RWPE1 (cell line): ENCODE results near the gene DMD.

Experiments
- CTCF ChIA-PET: fragments of 350-600 bp; sonication (Branson Sonifier 250); formaldehyde crosslinking; extraction: SDS; loops from one replicate; lab custom pipeline; 2021; lab: Yijun Ruan, JAX
- POLR2A ChIA-PET: fragments of 400-600 bp; formaldehyde crosslinking; extraction: SDS; loops from one replicate; lab custom pipeline; 2020; ENCODE audit warnings: antibody characterized with exemption; ENCODE audit not compliant: low non-redundant PET; lab: Yijun Ruan, JAX
- DNase-seq: peaks from one replicate; pipeline ENCODE4 v3.0.0; 2012; ENCODE audit warnings: low spot score
- H3K27ac ChIP-seq: fragments of 450-650 bp; 2 replicates; pipeline ENCODE4 v1.5.1; 2017
- CTCF ChIP-seq: fragments of 450-650 bp; conservative IDR thresholded peaks from 2 replicates; pipeline ENCODE4 v1.5.1; 2017; ENCODE audit warnings: low read depth, mild to moderate bottlenecking

Gene DMD

DNA sequence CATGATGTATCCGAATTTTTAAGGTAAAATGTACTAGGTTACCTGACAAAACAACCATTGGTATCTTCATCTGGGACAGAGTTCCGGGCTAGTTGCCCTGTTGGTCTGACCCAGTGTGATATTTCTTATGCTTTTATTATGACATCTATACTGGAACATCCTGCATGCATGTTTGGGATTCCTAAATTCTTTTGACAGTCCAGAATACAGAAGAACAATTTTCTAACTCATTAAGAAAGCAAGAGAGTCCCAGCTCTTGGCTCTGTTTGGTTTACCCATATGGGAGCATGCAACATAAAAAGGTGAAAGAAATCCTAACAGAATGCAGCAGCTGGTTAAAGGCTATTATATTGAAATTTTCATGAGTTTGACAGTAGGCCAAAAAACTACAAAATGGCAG lies 1891.8 kb downstream of the DMD start:
- POLR2A ChIA-PET, result no interaction called here
- no peak overlapping the region for H3K27ac ChIP-seq
- no peak for DNase-seq
- TF ChIP-seq CTCF, result no peak
- CTCF ChIA-PET, result no interaction called here

DNA sequence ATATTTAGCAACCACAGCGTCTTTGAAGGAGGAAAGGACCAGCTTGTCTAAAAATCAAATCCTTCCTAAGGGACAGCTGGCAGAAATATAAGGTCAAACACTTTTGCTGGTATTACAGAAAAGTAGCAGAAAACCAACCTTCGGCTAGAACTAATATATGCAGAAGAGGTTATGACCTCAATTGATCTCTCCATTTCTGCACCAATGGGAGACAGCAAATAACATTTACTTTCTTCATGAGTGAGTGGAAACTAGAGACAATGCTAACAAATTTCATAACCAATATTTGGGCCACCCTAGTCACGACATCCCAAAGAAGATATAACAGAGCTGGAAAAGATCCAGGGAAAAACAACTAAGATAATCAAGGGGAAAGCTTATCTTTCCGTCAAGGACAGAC lies 1892.5 kb downstream of the DMD start:
- POLR2A ChIA-PET, result no interaction called here
- CTCF ChIA-PET, result no interaction called here
- no peak for DNase-seq
- no peak for TF ChIP-seq CTCF
- H3K27ac ChIP-seq, result no peak overlapping the region

DNA sequence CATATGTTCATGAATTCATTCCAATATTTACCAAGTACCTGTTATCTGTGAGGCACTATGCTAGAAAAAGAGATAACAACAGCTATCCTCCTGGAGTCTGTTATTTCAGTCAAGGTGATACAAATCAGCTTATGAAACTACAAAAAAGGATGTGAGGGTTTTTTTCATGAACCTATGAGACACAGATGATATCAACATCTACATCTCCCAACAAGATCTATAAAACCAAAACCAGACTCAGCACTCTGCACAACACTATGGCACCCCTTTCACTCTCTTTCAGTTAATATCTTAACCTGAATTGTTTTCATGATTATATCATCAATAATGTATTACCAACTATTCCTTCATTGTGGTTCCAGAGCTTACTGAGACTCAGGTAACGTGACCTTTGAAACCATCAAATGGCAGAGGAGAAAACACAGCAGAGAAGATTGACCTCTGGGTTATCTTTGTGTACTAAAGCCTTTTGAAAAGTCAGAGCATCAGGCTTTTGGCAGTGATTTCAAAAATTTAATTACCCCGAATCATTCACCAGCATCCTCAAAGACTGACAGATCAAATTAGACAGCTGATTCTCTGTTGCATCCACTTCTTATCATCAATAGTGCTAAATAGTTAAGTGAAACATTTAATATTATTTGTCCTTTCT lies 1894.9 kb downstream of the DMD start:
- DNase-seq, result no peak
- ChIA-PET CTCF (interaction anchor here (0.6 to 1.1 kb wide), 3 partner anchors 39 to 148 kb away, joined by 3 to 4 read pairs (median 3); no protein-coding TSS in a partner anchor), POLR2A (no interaction called here)
- TF ChIP-seq CTCF, result no peak
- H3K27ac ChIP-seq, result no peak overlapping the region

DNA sequence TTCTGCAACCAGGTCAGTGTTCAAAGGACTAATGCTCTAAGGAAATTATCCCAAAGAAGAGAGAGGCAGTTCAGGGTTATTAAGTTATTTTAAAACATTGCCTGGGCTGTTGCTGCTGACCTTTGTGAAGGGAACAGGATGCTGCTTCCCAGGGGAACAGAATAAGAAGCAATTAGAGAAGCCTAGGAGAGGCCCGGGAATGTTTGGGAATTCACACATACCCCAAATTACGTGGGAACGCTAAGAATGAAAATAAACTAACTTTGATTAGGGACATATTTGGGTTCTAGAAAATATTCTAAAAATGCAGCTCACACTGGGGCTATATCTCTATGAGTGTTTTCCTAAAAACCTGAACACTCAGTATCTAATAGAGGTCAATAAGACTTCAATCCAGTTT lies 1896.4 kb downstream of the DMD start:
- no peak for DNase-seq
- POLR2A ChIA-PET, result no interaction called here
- TF ChIP-seq CTCF, result no peak
- CTCF ChIA-PET, result no interaction called here
- H3K27ac ChIP-seq, result no peak overlapping the region

DNA sequence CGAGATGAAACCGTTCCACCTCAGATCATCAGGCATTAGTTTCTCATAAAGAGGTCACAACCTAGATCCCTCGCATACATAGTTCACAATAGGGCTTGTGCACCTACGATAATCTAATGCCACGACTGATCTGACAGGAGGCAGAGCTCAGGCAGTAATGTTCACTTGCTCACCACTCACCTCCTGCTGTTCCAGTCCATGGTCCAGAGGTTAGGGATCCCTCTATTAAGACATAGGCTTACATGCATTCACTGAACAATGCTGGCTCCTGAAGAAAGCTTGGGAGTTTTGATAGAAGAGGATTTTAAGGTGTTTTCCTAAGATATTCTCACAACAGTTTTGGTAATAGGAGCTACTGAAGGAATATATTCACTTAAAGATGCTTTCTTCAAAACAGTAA lies 1903.4 kb downstream of the DMD start:
- ChIA-PET CTCF (no interaction called here), POLR2A (no interaction called here)
- TF ChIP-seq CTCF, result no peak
- no peak overlapping the region for H3K27ac ChIP-seq
- DNase-seq, result no peak

DNA sequence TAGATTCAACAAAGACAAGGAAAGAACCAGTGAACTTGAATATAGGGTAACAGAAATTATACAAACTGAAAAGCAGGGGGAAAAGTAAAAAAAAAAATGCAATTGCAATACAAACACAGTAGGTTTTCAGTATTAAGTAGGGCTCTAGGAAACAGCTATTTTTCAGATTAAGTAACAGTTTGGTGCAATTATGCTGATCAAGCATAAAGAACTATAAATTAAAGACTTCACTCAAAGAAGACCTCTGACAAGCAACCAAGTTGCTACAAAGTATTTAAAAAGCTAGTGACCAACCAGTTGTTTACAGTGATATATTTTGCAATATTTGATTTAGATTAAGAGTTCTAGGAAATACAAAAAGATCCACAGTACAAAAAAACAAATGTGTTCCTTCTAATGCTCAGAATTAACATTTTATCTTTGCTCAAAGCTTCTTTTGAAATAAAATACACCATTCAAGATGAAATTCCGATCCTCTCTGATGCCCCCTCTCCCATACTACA lies 1908.7 kb downstream of the DMD start:
- H3K27ac ChIP-seq, result no peak overlapping the region
- ChIA-PET CTCF (interaction anchor here (0.6 kb wide), 1 partner anchor 340 kb away, joined by 5 read pairs; no protein-coding TSS in a partner anchor), POLR2A (no interaction called here)
- no peak for DNase-seq
- no peak for TF ChIP-seq CTCF
